Natural killer cell (primary cell): ENCODE measurements around the gene WDR90. TPM values are rescaled to one million over a fixed set of nuclear protein-coding genes. Genes with fewer than 3 reads are reported as not detected.

Source experiments
- ATAC-seq, 3 donors: fragments of 150-1000 bp in 2 of 3; fragments of 200-7000 bp in 1 of 3; cut with Tn5 transposase; 1 replicate in 1 of 3; 2 replicates in 2 of 3; pipeline ENCODE4 v1.10.0; 2021; ENCODE audit warnings: mild to moderate bottlenecking in 2 of 3, moderate library complexity in 2 of 3
- DNase-seq, 2 donors: peaks; one replicate each; pipeline versions ENCODE4 v3.0.0 to v3.0.0-alpha.2; 2013 to 2021; ENCODE audit warnings: mixed read lengths in 1 of 2
- H3K27ac ChIP-seq: one replicate; pipeline ENCODE4 v1.5.1; 2013; ENCODE audit warnings: mild to moderate bottlenecking, low read length
- H3K27me3 ChIP-seq: one replicate; pipeline ENCODE4 v1.6.1; 2013; ENCODE audit warnings: low read length; ENCODE audit not compliant: control insufficient read depth, insufficient read depth
- H3K36me3 ChIP-seq: one replicate; pipeline ENCODE4 v1.6.1; 2013; ENCODE audit warnings: low read length; ENCODE audit not compliant: control insufficient read depth, insufficient read depth
- H3K4me1 ChIP-seq: one replicate; pipeline ENCODE4 v1.6.1; 2013; ENCODE audit warnings: low read length; ENCODE audit not compliant: control insufficient read depth, insufficient read depth
- H3K4me3 ChIP-seq: one replicate; pipeline ENCODE4 v1.5.1; 2013; ENCODE audit warnings: low read length
- H3K9me3 ChIP-seq: one replicate; pipeline ENCODE4 v1.6.1; 2013; ENCODE audit warnings: low read length; ENCODE audit not compliant: control insufficient read depth, insufficient read depth
- H3K27ac Mint-ChIP-seq, 2 donors: one replicate each; pipeline ENCODE4 v1.8.0; 2022; ENCODE audit warnings: mild to moderate bottlenecking in 2 of 2, mixed read lengths in 2 of 2, moderate library complexity in 1 of 2
- H3K27me3 Mint-ChIP-seq, 2 donors: one replicate each; pipeline ENCODE4 v1.8.0; 2022; ENCODE audit warnings: low read depth in 2 of 2, mixed read lengths in 2 of 2
- H3K36me3 Mint-ChIP-seq: one replicate; pipeline ENCODE4 v1.8.0; 2022; ENCODE audit warnings: mixed read lengths
- H3K4me1 Mint-ChIP-seq, 2 donors: one replicate each; pipeline ENCODE4 v1.8.0; 2022; ENCODE audit warnings: mixed read lengths in 2 of 2
- H3K4me3 Mint-ChIP-seq: one replicate; pipeline ENCODE4 v1.8.0; 2022; ENCODE audit warnings: mild to moderate bottlenecking, moderate library complexity, mixed read lengths
- H3K9me3 Mint-ChIP-seq, 2 donors: one replicate each; pipeline ENCODE4 v1.8.0; 2022; ENCODE audit warnings: mixed read lengths in 2 of 2
- CTCF ChIP-seq: fragments of 200-600 bp; IDR thresholded peaks from one replicate; pipeline ENCODE4 v1.8.0; 2022; ENCODE audit warnings: antibody characterized with exemption
- WGBS: methylation state at CpG from one replicate; pipeline ENCODE4 v1.1.7; 2013; ENCODE audit warnings: missing lambda C conversion rate; ENCODE audit not compliant: insufficient coverage; 5-methylcytosine and 5-hydroxymethylcytosine counted together
- intact Hi-C: fragments of 100-400 bp; cut with micrococcal nuclease; formaldehyde crosslinking; loops from one replicate; pipeline ENCODE4 v1.14.2; 2022
- total RNA-seq, 4 donors: library from RNA; stranded (reverse); fragments of 120-200 nt in 1 of 4; gene quantifications; one replicate each; pipeline versions ENCODE4 v1.2.3 to v1.2.4, GENCODE V29; 2013 to 2022

The WDR90 gene
- total RNA-seq, 3 donors from 2014 or later (not counting 1 experiment from before 2014, with no cell fraction given) = 16.7 to 22.8 (median 20.2) TPM

DNA sequence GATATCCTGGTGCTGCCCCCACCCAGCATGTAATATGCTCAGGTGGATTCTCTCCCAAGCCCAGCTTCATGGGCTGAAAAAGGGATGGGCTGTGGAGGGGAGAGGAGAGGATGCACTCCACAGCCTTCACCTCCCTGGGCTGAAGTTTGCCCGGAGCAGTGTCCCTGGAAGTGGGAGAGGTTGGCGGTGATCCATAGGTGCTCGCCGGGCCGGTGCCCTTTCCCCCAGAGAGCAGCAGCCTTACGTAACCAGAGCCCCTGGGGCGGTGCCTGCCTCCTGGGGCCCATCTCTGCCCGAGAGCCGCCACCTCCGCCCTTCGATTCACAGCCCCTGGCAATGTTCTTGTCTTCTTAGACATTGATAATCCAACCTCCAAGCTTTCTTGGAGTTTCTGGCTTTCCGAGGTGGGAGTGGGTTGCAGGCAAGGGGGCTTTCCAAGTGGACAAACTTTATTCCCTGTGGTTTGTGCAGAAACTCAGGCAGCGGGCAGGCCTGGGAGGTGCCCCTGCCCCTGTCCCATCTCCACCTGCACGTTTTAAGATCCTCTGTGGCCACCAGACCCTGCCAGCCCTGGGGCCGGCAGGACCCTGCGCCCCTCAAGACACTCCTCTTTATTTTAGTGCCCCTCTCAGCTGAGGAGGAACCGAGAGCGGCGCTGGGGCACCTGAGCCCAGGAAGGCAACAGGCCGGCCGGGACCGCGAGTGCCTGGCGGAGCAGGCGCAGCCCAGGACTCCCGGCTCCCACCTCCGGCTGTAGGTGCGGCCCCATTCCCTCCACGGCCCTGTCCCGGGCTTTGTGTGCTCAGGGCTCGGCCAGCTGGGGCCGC lies 3.1 kb upstream of the WDR90 start:
- Histone ChIP-seq H3K27ac (no peak overlapping the region), H3K9me3 (no peaks in the 10 kb centered on the region), H3K4me3 (no peak overlapping the region), H3K27me3 (no peaks in the 10 kb centered on the region), H3K36me3 (no peaks in the 10 kb centered on the region), H3K4me1 (peaks cover 40% of the 10 kb centered on the region)
- WGBS = 94% methylated on average over 32 of the region's 32 CpGs
- peaks cover 0 to 17% of the 10 kb centered on the region in 2 donors for H3K4me1 Mint-ChIP-seq
- no peaks in the 10 kb centered on the region for H3K36me3 Mint-ChIP-seq
- intact Hi-C loops = no loop called here
- no peak for TF ChIP-seq CTCF
- no peak overlapping the region for H3K27ac Mint-ChIP-seq
- no peaks in the 10 kb centered on the region for H3K27me3 Mint-ChIP-seq
- ATAC-seq (no peak), DNase-seq (no peak)
- H3K9me3 Mint-ChIP-seq = no peaks in the 10 kb centered on the region
- no peak overlapping the region for H3K4me3 Mint-ChIP-seq

- H3K27ac ChIP-seq = no peak overlapping the region
Measured at GRCh38 chr16:646679-647172, 2.4 kb upstream of the WDR90 start.

DNA sequence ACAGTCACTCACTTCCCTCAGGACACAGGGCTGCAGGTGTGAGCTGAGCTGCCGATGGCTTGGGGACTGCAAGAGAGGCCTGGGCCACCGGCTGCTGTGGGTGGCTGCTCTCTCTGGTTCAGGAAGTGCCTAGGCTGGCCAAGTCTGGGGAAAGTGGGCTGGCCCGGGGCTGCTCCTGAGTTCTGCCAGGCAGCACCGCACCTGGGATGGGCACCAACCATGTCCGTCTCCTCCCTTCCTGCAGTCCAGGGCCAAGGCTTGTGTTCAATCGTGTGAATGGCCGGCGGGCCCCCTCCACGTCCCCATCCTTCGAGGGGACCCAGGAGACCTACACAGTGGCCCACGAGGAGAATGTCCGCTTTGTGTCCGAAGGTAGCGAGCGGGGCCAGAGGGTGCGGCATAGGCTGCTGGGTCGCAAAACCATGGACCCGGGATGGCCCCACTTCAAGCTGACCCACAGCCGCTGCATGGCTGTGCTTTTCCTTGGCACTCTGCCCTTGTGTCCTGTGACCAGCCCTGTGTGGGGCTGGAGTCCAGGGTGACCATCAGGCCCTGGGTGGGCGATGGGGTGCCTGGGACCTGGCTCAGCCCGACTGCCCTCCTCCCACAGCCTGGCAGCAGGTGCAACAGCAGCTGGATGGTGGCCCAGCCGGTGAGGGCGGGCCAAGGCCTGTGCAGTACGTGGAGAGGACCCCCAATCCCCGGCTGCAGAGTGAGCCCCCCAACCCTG lies 1.8 kb upstream of the WDR90 start:
- Mint-ChIP-seq H3K4me3 (no peak overlapping the region), H3K27ac (no peak overlapping the region), H3K27me3 (no peaks in the 10 kb centered on the region), H3K4me1 (peaks cover 0 to 17% of the 10 kb centered on the region in 2 donors), H3K9me3 (no peaks in the 10 kb centered on the region), H3K36me3 (no peaks in the 10 kb centered on the region)
- no peak for ATAC-seq
- Histone ChIP-seq H3K27ac (no peak overlapping the region), H3K27me3 (no peaks in the 10 kb centered on the region), H3K36me3 (no peaks in the 10 kb centered on the region), H3K4me1 (peaks cover 34% of the 10 kb centered on the region), H3K9me3 (no peaks in the 10 kb centered on the region), H3K4me3 (no peak overlapping the region)
- intact Hi-C loops = no loop called here
- TF ChIP-seq CTCF = no peak
- WGBS = 96% methylated on average over 24 of the region's 25 CpGs
- no peak for DNase-seq

More at GRCh38 chr16:646679-647172, 2.4 kb upstream of the WDR90 start:
- TF ChIP-seq CTCF = no peak
- no peaks in the 10 kb centered on the region for H3K36me3 ChIP-seq
- H3K27me3 ChIP-seq = no peaks in the 10 kb centered on the region
- DNase-seq = no peak
- 94% methylated on average over 22 of the region's 22 CpGs for WGBS
- intact Hi-C loops = no loop called here
- H3K4me3 Mint-ChIP-seq = no peak overlapping the region
- no peak overlapping the region for H3K4me3 ChIP-seq
- peaks cover 0 to 17% of the 10 kb centered on the region in 2 donors for H3K4me1 Mint-ChIP-seq
- peaks cover 35% of the 10 kb centered on the region for H3K4me1 ChIP-seq
- H3K27ac Mint-ChIP-seq = no peak overlapping the region
- no peaks in the 10 kb centered on the region for H3K9me3 ChIP-seq
- no peaks in the 10 kb centered on the region for H3K36me3 Mint-ChIP-seq
- H3K27me3 Mint-ChIP-seq = no peaks in the 10 kb centered on the region
- no peaks in the 10 kb centered on the region for H3K9me3 Mint-ChIP-seq
- no peak for ATAC-seq
